Forelimb muscle (tissue), 1 donor: ENCODE measurements around the gene NANOS2. TPM values are rescaled to one million over a fixed set of nuclear protein-coding genes. Genes with fewer than 3 reads are reported as not detected.
"Not testable (repeated sequence)": the region's sequence is repeated elsewhere in the genome, so short reads cannot be mapped to it uniquely, and the experiment has no call there.

Experiments
- DNase-seq: peaks from one replicate; pipeline ENCODE4 v3.0.0-alpha.2; 2013; ENCODE audit warnings: low read depth
- polyA plus RNA-seq: library from polyadenylated mRNA; unstranded; fragments of 120-200 nt; gene quantifications from one replicate; pipeline ENCODE4 v1.2.1, GENCODE V29; 2013; ENCODE audit not compliant: insufficient read length

The NANOS2 gene
- polyA plus RNA-seq, 1 donor: not detected

GRCh38 chr19:45876411-45877197, 38.0 kb downstream of the NANOS2 start:
- no peak for DNase-seq

- DNase-seq: no peak
These were observed 38.5 kb downstream of the NANOS2 start for GRCh38 chr19:45876161-45876410.

GRCh38 chr19:45874620-45874966, 40.0 kb downstream of the NANOS2 start:
- no peak for DNase-seq

- no peak for DNase-seq
These were observed 41.3 kb downstream of the NANOS2 start for GRCh38 chr19:45873219-45873772.

- DNase-seq: no peak
These were observed 42.3 kb downstream of the NANOS2 start for GRCh38 chr19:45872095-45872919.

- DNase-seq: no peak
These were observed 43.8 kb downstream of the NANOS2 start for GRCh38 chr19:45870798-45871197.

- DNase-seq: not testable (repeated sequence)
These were observed 47.3 kb downstream of the NANOS2 start for GRCh38 chr19:45867241-45867640.

GRCh38 chr19:45866400-45867176, 48.0 kb downstream of the NANOS2 start:
- DNase-seq: no peak

- DNase-seq: no peak
These were observed 49.2 kb downstream of the NANOS2 start for GRCh38 chr19:45865269-45865948.

- no peak for DNase-seq
These were observed 49.9 kb downstream of the NANOS2 start for GRCh38 chr19:45864629-45865082.

GRCh38 chr19:45863840-45864628, 50.5 kb downstream of the NANOS2 start, which contains the start of gene FOXA3:
Gene FOXA3, plus strand, starts transcription at chr19:45864326. Its CDS starts 131 bp downstream, at chr19:45864457.
- no peak for DNase-seq

- DNase-seq: no peak
These were observed 51.2 kb downstream of the NANOS2 start for GRCh38 chr19:45863335-45863839.

Other genes starting within 250 kb of the NANOS2 start
- 0.15 TPM for gene GIPR, start 246.6 kb downstream of the NANOS2 start, polyA plus RNA-seq
- gene SNRPD2, start 222.8 kb downstream of the NANOS2 start, polyA plus RNA-seq: 268 TPM
- gene QPCTL, start 222.1 kb downstream of the NANOS2 start, polyA plus RNA-seq: 4.4 TPM
- gene FBXO46, start 183.9 kb downstream of the NANOS2 start, polyA plus RNA-seq: 13.5 TPM
- not detected for gene MEIOSIN, start 181.3 kb downstream of the NANOS2 start, polyA plus RNA-seq
- 19.0 TPM for gene SIX5, start 145.5 kb downstream of the NANOS2 start, polyA plus RNA-seq
- gene DMPK, start 132.3 kb downstream of the NANOS2 start, polyA plus RNA-seq: 382 TPM
- 46.3 TPM for gene DMWD, start 121.9 kb downstream of the NANOS2 start, polyA plus RNA-seq
- not detected for gene RSPH6A, start 99.5 kb downstream of the NANOS2 start, polyA plus RNA-seq
- 34.5 TPM for gene SYMPK, start 51.6 kb downstream of the NANOS2 start, polyA plus RNA-seq
- not detected for gene FOXA3, start 50.5 kb downstream of the NANOS2 start, polyA plus RNA-seq
- 17.3 TPM for gene IRF2BP1, start 28.6 kb downstream of the NANOS2 start, polyA plus RNA-seq
- 4.9 TPM for gene MYPOP, start 12.2 kb downstream of the NANOS2 start, polyA plus RNA-seq
- gene NOVA2, start 59.1 kb upstream of the NANOS2 start, polyA plus RNA-seq: 3.6 TPM
- gene CCDC61, start 80.7 kb upstream of the NANOS2 start, polyA plus RNA-seq: 6.9 TPM
- gene PGLYRP1, start 108.3 kb upstream of the NANOS2 start, polyA plus RNA-seq: 0.85 TPM
- gene IGFL4, start 126.2 kb upstream of the NANOS2 start, polyA plus RNA-seq: 5.1 TPM
- gene IGFL3, start 209.9 kb upstream of the NANOS2 start, polyA plus RNA-seq: not detected
- gene IGFL2, start 233.5 kb upstream of the NANOS2 start, polyA plus RNA-seq: not detected